H9 (cell line): ENCODE results near the gene HECW1. TPM values are rescaled to one million over a fixed set of nuclear protein-coding genes. Genes with fewer than 3 reads are reported as not detected.
A peak's percentile ranks its signal among the peaks of the same experiment; 100 is the strongest.

Experiments
- DNase-seq: peaks from one replicate; pipeline ENCODE4 v3.0.0-alpha.2; 2017
- H2AFZ ChIP-seq: one replicate; pipeline ENCODE4 v1.6.1; 2013; ENCODE audit warnings: mild to moderate bottlenecking, low read length, control low read depth, moderate library complexity
- H2AK5ac ChIP-seq: 2 replicates; pipeline ENCODE4 v1.6.1; 2013; ENCODE audit warnings: low read length, control low read depth, mixed read lengths; ENCODE audit not compliant: insufficient read length
- H2BK120ac ChIP-seq: one replicate; pipeline ENCODE4 v1.6.1; 2013; ENCODE audit warnings: low read depth, mild to moderate bottlenecking, low read length, control low read depth, inconsistent platforms; ENCODE audit not compliant: poor library complexity, severe bottlenecking
- H2BK12ac ChIP-seq: 2 replicates; pipeline ENCODE4 v1.6.1; 2013; ENCODE audit warnings: low read length, control low read depth, mixed read lengths, low read depth; ENCODE audit not compliant: insufficient read length
- H2BK15ac ChIP-seq: 2 replicates; pipeline ENCODE4 v1.6.1; 2013; ENCODE audit warnings: low read depth, low read length, control low read depth
- H2BK20ac ChIP-seq: one replicate; pipeline ENCODE4 v1.6.1; 2013; ENCODE audit warnings: low read depth, mild to moderate bottlenecking, low read length, control low read depth, inconsistent platforms; ENCODE audit not compliant: poor library complexity, severe bottlenecking
- H2BK5ac ChIP-seq: 2 replicates; pipeline ENCODE4 v1.6.1; 2013; ENCODE audit warnings: low read length, control low read depth, mixed read lengths; ENCODE audit not compliant: insufficient read length
- H3K14ac ChIP-seq: 2 replicates; pipeline ENCODE4 v1.6.1; 2013; ENCODE audit warnings: low read length, control low read depth; ENCODE audit not compliant: insufficient read depth
- H3K18ac ChIP-seq: 2 replicates; pipeline ENCODE4 v1.6.1; 2013; ENCODE audit warnings: low read depth, mild to moderate bottlenecking, mixed read lengths, low read length, control low read depth; ENCODE audit not compliant: insufficient read length
- H3K23ac ChIP-seq: 2 replicates; pipeline ENCODE4 v1.6.1; 2013; ENCODE audit warnings: low read length, control low read depth, mixed read lengths, low read depth; ENCODE audit not compliant: insufficient read length
- H3K23me2 ChIP-seq: 2 replicates; pipeline ENCODE4 v1.6.1; 2013; ENCODE audit warnings: low read depth, mild to moderate bottlenecking, mixed read lengths, low read length, control low read depth; ENCODE audit not compliant: insufficient read length, poor library complexity, severe bottlenecking
- H3K27ac ChIP-seq: 2 replicates; pipeline ENCODE4 v1.5.1; 2013; ENCODE audit warnings: low read length, control low read depth, mixed read lengths, low read depth; ENCODE audit not compliant: insufficient read length
- H3K27me3 ChIP-seq: 2 replicates; pipeline ENCODE4 v1.6.1; 2013; ENCODE audit warnings: low read length, control low read depth, inconsistent platforms; ENCODE audit not compliant: insufficient read depth
- H3K4ac ChIP-seq: 2 replicates; pipeline ENCODE4 v1.6.1; 2013; ENCODE audit warnings: low read depth, mild to moderate bottlenecking, control low read depth, inconsistent platforms, low read length, moderate library complexity
- H3K4me1 ChIP-seq: 2 replicates; pipeline ENCODE4 v1.6.1; 2013; ENCODE audit warnings: low read length, control low read depth, inconsistent platforms; ENCODE audit not compliant: insufficient read depth
- H3K4me2 ChIP-seq: 2 replicates; pipeline ENCODE4 v1.6.1; 2013; ENCODE audit warnings: low read length, control low read depth, mixed read lengths; ENCODE audit not compliant: insufficient read length, insufficient read depth
- H3K56ac ChIP-seq: 2 replicates; pipeline ENCODE4 v1.6.1; 2013; ENCODE audit warnings: low read depth, mild to moderate bottlenecking, mixed read lengths, low read length, control low read depth; ENCODE audit not compliant: insufficient read length
- H3K79me1 ChIP-seq: 2 replicates; pipeline ENCODE4 v1.6.1; 2013; ENCODE audit warnings: low read depth, mild to moderate bottlenecking, moderate library complexity, low read length, control low read depth, inconsistent platforms; ENCODE audit not compliant: insufficient read depth, poor library complexity, severe bottlenecking
- H3K79me2 ChIP-seq: 2 replicates; pipeline ENCODE4 v1.6.1; 2013; ENCODE audit warnings: low read length, control low read depth, inconsistent platforms; ENCODE audit not compliant: insufficient read depth
- H3K9ac ChIP-seq: 2 replicates; pipeline ENCODE4 v1.6.1; 2013; ENCODE audit warnings: low read length, control low read depth, mixed read lengths; ENCODE audit not compliant: insufficient read length; ENCODE audit errors: extremely low read depth
- H3K9me3 ChIP-seq: one replicate; pipeline ENCODE4 v1.6.1; 2013; ENCODE audit warnings: low read depth, low read length, inconsistent platforms; ENCODE audit not compliant: control insufficient read depth
- H3T11ph ChIP-seq: one replicate; pipeline ENCODE4 v1.6.1; 2013; ENCODE audit warnings: mild to moderate bottlenecking, low read length, control low read depth, inconsistent platforms
- H4K20me1 ChIP-seq: one replicate; pipeline ENCODE4 v1.6.1; 2013; ENCODE audit not compliant: control insufficient read depth, insufficient read length, insufficient read depth
- H4K5ac ChIP-seq: 2 replicates; pipeline ENCODE4 v1.6.1; 2013; ENCODE audit warnings: low read depth, mild to moderate bottlenecking, mixed read lengths, low read length, control low read depth; ENCODE audit not compliant: insufficient read length
- H4K8ac ChIP-seq: replicated peaks from 2 replicates; pipeline ENCODE4 v1.6.1; 2013; ENCODE audit warnings: low read length, control low read depth, mixed read lengths, low read depth; ENCODE audit not compliant: insufficient read length
- H4K91ac ChIP-seq: 2 replicates; pipeline ENCODE4 v1.6.1; 2013; ENCODE audit warnings: low read depth, mild to moderate bottlenecking, moderate library complexity, mixed read lengths, low read length, control low read depth; ENCODE audit not compliant: insufficient read length
- H3K27ac Mint-ChIP-seq, 3 experiments: 2 replicates in 2 of 3; 3 replicates in 1 of 3; pipeline ENCODE4 v1.8.0; 2020 to 2021; ENCODE audit warnings: mixed read lengths in 3 of 3, mild to moderate bottlenecking in 1 of 3, moderate library complexity in 1 of 3
- H3K27me3 Mint-ChIP-seq: 2 replicates; pipeline ENCODE4 v1.8.0; 2021; ENCODE audit warnings: low read depth, mild to moderate bottlenecking, moderate library complexity, mixed read lengths
- H3K36me3 Mint-ChIP-seq, 3 experiments: 2 replicates in 2 of 3; 3 replicates in 1 of 3; pipeline ENCODE4 v1.8.0; 2020 to 2021; ENCODE audit warnings: low read depth in 3 of 3, mixed read lengths in 3 of 3; ENCODE audit not compliant: insufficient read depth in 1 of 3
- H3K4me1 Mint-ChIP-seq, 2 experiments: 2 replicates each; pipeline ENCODE4 v1.8.0; 2020; ENCODE audit warnings: mixed read lengths in 2 of 2
- H3K4me3 Mint-ChIP-seq, 2 experiments: 2 replicates in 1 of 2; 3 replicates in 1 of 2; pipeline ENCODE4 v1.8.0; 2020 to 2021; ENCODE audit warnings: mild to moderate bottlenecking in 2 of 2, mixed read lengths in 2 of 2, moderate library complexity in 1 of 2
- H3K9me3 Mint-ChIP-seq, 2 experiments: 2 replicates in 1 of 2; 3 replicates in 1 of 2; pipeline ENCODE4 v1.8.0; 2020; ENCODE audit warnings: mild to moderate bottlenecking in 2 of 2, mixed read lengths in 2 of 2, moderate library complexity in 1 of 2
- WGBS: extraction: QIAGEN DNeasy Blood & Tissue Kit; methylation state at CpG from one replicate; pipeline ENCODE4 v1.1.7; 2013; ENCODE audit warnings: missing lambda C conversion rate, low lambda C conversion rate, mixed read lengths; ENCODE audit not compliant: insufficient read length; ENCODE audit errors: extremely low coverage; 5-methylcytosine and 5-hydroxymethylcytosine counted together
- total RNA-seq: library from RNA; stranded (reverse); gene quantifications from 2 replicates; pipeline ENCODE4 v1.2.1, GENCODE V29; 2021
- TF ChIP-seq, protein P1 (sequence below): fragments of 200-600 bp; sonication (generic); conservative IDR thresholded peaks from 3 replicates; pipeline ENCODE4 v1.8.0; 2021; ENCODE audit warnings: antibody characterized with exemption, mild to moderate bottlenecking

HECW1 gene
- total RNA-seq, 1 experiment from 2014 or later: 5.0 TPM

DNA sequence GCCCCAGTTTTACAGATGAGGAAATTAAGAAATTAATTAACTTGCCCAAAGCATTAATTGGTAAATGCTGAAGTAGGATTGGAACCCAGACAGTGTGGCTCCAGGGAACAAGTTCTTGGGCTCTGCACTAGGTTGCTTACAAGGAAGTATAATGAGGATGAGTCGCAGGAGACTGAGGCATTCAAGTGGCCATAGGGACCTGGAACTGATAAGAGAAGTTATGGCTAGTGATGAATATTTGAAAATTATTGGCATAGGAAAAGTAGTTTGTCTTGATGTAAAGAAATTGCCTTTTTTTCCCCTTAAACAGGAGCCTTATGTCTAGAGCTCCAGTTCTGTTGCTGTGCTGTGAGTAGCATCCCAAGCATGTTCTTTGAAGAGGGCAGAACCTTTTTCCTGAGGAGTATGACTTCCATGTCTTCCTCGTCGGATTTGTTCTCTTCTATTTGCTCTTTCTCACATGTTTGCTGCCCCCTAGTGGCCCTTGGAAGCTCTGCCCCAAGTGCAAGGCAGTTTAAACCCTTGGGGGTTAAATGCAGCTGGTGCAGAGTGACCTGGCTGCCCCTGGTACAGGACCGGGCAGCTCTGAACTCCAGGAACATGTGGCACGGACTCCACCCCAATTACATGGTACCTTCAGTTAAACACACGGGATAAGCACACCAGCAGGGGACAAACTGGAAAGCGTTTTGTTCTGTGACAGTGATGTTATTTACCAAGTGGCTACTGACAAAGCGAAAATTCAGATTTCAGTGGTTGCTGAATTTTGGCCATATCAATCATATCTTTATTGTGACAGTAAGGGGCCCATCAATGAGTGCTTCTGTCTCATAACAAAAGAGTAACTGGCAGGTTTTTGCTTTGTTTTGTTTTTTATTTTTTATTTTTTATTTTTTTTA lies 148.8 kb downstream of the HECW1 start:
- H2BK5ac ChIP-seq: no peak overlapping the region
- Mint-ChIP-seq H3K27ac (no peak overlapping the region), H3K9me3 (peaks cover 7% of the 10 kb centered on the region in 2 experiments; a peak in 4 of 5 replicates), H3K27me3 (no peaks in the 10 kb centered on the region), H3K4me3 (no peak overlapping the region), H3K36me3 (peaks cover 0 to 4% (median 2%) of the 10 kb centered on the region in 3 experiments; a peak in 2 of 7 replicates), H3K4me1 (no peaks in the 10 kb centered on the region)
- DNase-seq: peak; percentile 79
- H3K27me3 ChIP-seq: no peaks in the 10 kb centered on the region
- no peak overlapping the region for H3T11ph ChIP-seq
- no peak overlapping the region for H2BK15ac ChIP-seq
- H2BK120ac ChIP-seq: no peak overlapping the region
- no peak overlapping the region for H3K27ac ChIP-seq
- H3K79me2 ChIP-seq: no peaks in the 10 kb centered on the region
- H3K9me3 ChIP-seq: no peaks in the 10 kb centered on the region
- H3K79me1 ChIP-seq: no peaks in the 10 kb centered on the region
- H3K4me2 ChIP-seq: no peak overlapping the region
- TF ChIP-seq, protein P1, sequence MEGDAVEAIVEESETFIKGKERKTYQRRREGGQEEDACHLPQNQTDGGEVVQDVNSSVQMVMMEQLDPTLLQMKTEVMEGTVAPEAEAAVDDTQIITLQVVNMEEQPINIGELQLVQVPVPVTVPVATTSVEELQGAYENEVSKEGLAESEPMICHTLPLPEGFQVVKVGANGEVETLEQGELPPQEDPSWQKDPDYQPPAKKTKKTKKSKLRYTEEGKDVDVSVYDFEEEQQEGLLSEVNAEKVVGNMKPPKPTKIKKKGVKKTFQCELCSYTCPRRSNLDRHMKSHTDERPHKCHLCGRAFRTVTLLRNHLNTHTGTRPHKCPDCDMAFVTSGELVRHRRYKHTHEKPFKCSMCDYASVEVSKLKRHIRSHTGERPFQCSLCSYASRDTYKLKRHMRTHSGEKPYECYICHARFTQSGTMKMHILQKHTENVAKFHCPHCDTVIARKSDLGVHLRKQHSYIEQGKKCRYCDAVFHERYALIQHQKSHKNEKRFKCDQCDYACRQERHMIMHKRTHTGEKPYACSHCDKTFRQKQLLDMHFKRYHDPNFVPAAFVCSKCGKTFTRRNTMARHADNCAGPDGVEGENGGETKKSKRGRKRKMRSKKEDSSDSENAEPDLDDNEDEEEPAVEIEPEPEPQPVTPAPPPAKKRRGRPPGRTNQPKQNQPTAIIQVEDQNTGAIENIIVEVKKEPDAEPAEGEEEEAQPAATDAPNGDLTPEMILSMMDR: peak; percentile 96
- no peak overlapping the region for H3K56ac ChIP-seq
- H2BK20ac ChIP-seq: peak overlapping the region; percentile 49
- no peak overlapping the region for H3K18ac ChIP-seq
- no peak overlapping the region for H2AK5ac ChIP-seq
- no peaks in the 10 kb centered on the region for H4K20me1 ChIP-seq
- H4K91ac ChIP-seq: no peak overlapping the region
- H3K23me2 ChIP-seq: no peaks in the 10 kb centered on the region
- H3K4ac ChIP-seq: no peak overlapping the region
- H2BK12ac ChIP-seq: no peak overlapping the region
- no peak overlapping the region for H4K8ac ChIP-seq
- H2AFZ ChIP-seq: peak overlapping the region; percentile 82
- no peak overlapping the region for H4K5ac ChIP-seq
- H3K23ac ChIP-seq: no peak overlapping the region
- H3K4me1 ChIP-seq: peaks cover 1% of the 10 kb centered on the region; the same call in 1 of the 2 replicates
- WGBS: no CpG with 5 or more reads among the region's 8 CpGs
- H3K9ac ChIP-seq: no peak overlapping the region
- no peak overlapping the region for H3K14ac ChIP-seq
